Gastrocnemius medialis (tissue), 4 donors: Measurements from ENCODE around the gene MAST4.

Experiments
- POLR2A ChIP-seq, 2 donors: fragments of 450-650 bp; IDR thresholded peaks; one replicate each; pipeline ENCODE4 v1.6.1; 2017; ENCODE audit warnings: antibody characterized with exemption in 2 of 2, mild to moderate bottlenecking in 2 of 2, moderate library complexity in 2 of 2
- TF ChIP-seq, protein P1 (sequence below), 5 experiments: fragments of 450-650 bp in 3 of 5; fragments of 200-600 bp in 2 of 5; sonication (generic) in 2 of 5; IDR thresholded peaks in 4 of 5; conservative IDR thresholded peaks in 1 of 5; 1 replicate in 4 of 5; 2 replicates in 1 of 5; pipeline ENCODE4 v1.5.1; 2016 to 2019; ENCODE audit warnings: antibody characterized with exemption in 5 of 5, mild to moderate bottlenecking in 3 of 5, moderate library complexity in 3 of 5

DNA sequence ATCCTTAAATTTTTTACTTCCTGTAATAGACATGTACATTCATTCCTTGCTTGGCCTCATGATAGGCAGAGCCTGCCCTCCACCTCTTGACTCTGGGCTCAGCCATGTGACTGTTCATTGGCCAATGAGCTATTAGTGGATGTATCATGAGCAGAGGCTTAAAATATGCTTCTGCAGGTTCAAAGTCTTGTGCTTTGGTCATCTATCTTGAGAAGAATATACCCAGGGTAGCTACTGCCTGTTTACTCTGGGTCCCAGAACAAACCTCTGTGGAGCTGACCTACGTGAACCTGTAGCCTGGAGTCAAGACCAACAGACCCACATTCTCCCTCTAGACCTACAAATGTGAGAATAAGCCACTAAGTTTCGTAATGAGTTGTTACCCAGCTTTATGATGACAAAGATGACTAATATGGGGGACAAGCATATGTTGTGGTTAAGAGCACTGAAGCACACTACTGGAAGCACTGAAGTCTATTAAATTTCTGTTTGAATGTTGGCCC lies 244.4 kb downstream of the MAST4 start:
- TF ChIP-seq, protein P1, sequence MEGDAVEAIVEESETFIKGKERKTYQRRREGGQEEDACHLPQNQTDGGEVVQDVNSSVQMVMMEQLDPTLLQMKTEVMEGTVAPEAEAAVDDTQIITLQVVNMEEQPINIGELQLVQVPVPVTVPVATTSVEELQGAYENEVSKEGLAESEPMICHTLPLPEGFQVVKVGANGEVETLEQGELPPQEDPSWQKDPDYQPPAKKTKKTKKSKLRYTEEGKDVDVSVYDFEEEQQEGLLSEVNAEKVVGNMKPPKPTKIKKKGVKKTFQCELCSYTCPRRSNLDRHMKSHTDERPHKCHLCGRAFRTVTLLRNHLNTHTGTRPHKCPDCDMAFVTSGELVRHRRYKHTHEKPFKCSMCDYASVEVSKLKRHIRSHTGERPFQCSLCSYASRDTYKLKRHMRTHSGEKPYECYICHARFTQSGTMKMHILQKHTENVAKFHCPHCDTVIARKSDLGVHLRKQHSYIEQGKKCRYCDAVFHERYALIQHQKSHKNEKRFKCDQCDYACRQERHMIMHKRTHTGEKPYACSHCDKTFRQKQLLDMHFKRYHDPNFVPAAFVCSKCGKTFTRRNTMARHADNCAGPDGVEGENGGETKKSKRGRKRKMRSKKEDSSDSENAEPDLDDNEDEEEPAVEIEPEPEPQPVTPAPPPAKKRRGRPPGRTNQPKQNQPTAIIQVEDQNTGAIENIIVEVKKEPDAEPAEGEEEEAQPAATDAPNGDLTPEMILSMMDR (IDR thresholded peaks at IDR 0.05 in 4 of 5, conservative IDR thresholded peaks at IDR 0.05 in 1 of 5), result no peak
- TF ChIP-seq POLR2A (IDR thresholded peaks at IDR 0.05), result no peak
